ENCODE data around the gene TUT1. TPM values are rescaled to one million over a fixed set of nuclear protein-coding genes. Genes with fewer than 3 reads are reported as not detected.

Gene TUT1
- total and polyA plus RNA-seq, 4 donors = 5.6 to 15.8 (median 13.7) TPM

GRCh38 chr11:62602141-62603071, 11.1 kb upstream of the TUT1 start:
- H3K9ac ChIP-seq (ENCODE audit: low read depth in 1 of 2, low read length in 2 of 2) = no peak overlapping the region
- 29% methylated on average over 96 of the region's 96 CpGs for WGBS

GRCh38 chr11:62601372-62602140, 10.2 kb upstream of the TUT1 start, which contains the start of gene MTA2:
Gene MTA2 (minus strand): TSS chr11:62601865. CDS start chr11:62601450, 415 bp downstream.
- H3K4me3 ChIP-seq (ENCODE audit: low read depth in 1 of 3, low read length in 3 of 3) = peak within 1 kb of the TSS; percentile 82 to 87 (median 87)
- H3K4me1 ChIP-seq (ENCODE audit: control insufficient read depth in 4 of 4, insufficient read depth in 4 of 4, low read length in 3 of 4) = peaks cover 8 to 40% (median 26%) of the 10 kb centered on the region in 4 donors
- peak; percentile 100 for DNase-seq (ENCODE audit: low spot score)
- no peaks in the 10 kb centered on the region for H3K9me3 ChIP-seq (ENCODE audit: control insufficient read depth in 4 of 4, low read length in 3 of 4)
- no peaks in the 10 kb centered on the region for H3K27me3 ChIP-seq (ENCODE audit: control insufficient read depth in 4 of 4, insufficient read depth in 4 of 4, low read length in 3 of 4)
- TF ChIP-seq FOXA1 (IDR thresholded peaks at IDR 0.05) (peak; percentile 21), CTCF (IDR thresholded peaks at IDR 0.05; ENCODE audit: low read depth, low read length, missing input control) (no peak), EGR1 (IDR thresholded peaks at IDR 0.05; ENCODE audit: low read depth in 2 of 2) (peak; percentile 30 to 64), SP1 (IDR thresholded peaks at IDR 0.05) (peak; percentile 51), GABPA (IDR thresholded peaks at IDR 0.05 in 1 of 2, conservative IDR thresholded peaks at IDR 0.05 in 1 of 2) (peak; percentile 67 to 87), HNF4A (conservative IDR thresholded peaks at IDR 0.05) (no peak), ATF3 (IDR thresholded peaks at IDR 0.05) (no peak), HNF4G (IDR thresholded peaks at IDR 0.05) (peak; percentile 92), RAD21 (IDR thresholded peaks at IDR 0.05) (no peak), REST (IDR thresholded peaks at IDR 0.05) (no peak), FOXA2 (IDR thresholded peaks at IDR 0.05) (no peak), JUND (IDR thresholded peaks at IDR 0.05) (no peak), YY1 (IDR thresholded peaks at IDR 0.05) (peak; percentile 36), NR2F2 (IDR thresholded peaks at IDR 0.05) (peak; percentile 50), RXRA (IDR thresholded peaks at IDR 0.05) (no peak), TAF1 (conservative IDR thresholded peaks at IDR 0.05) (no peak)
- TF ChIP-seq, protein P1, sequence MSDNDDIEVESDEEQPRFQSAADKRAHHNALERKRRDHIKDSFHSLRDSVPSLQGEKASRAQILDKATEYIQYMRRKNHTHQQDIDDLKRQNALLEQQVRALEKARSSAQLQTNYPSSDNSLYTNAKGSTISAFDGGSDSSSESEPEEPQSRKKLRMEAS (IDR thresholded peaks at IDR 0.05) = no peak
- TF ChIP-seq, protein P2, sequence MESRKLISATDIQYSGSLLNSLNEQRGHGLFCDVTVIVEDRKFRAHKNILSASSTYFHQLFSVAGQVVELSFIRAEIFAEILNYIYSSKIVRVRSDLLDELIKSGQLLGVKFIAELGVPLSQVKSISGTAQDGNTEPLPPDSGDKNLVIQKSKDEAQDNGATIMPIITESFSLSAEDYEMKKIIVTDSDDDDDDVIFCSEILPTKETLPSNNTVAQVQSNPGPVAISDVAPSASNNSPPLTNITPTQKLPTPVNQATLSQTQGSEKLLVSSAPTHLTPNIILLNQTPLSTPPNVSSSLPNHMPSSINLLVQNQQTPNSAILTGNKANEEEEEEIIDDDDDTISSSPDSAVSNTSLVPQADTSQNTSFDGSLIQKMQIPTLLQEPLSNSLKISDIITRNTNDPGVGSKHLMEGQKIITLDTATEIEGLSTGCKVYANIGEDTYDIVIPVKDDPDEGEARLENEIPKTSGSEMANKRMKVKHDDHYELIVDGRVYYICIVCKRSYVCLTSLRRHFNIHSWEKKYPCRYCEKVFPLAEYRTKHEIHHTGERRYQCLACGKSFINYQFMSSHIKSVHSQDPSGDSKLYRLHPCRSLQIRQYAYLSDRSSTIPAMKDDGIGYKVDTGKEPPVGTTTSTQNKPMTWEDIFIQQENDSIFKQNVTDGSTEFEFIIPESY (IDR thresholded peaks at IDR 0.05) = peak; percentile 94
- H3K9ac ChIP-seq (ENCODE audit: low read depth in 1 of 2, low read length in 2 of 2) = peak within 1 kb of the TSS; percentile 89 to 92
- under 1% methylated on average over 83 of the region's 83 CpGs for WGBS
- H3K36me3 ChIP-seq (ENCODE audit: control insufficient read depth in 4 of 4, insufficient read depth in 3 of 4, low read depth in 1 of 4, low read length in 3 of 4) = peaks cover 4 to 24% (median 15%) of the 10 kb centered on the region in 4 donors
- peak within 1 kb of the TSS; percentile 89 to 90 for H3K27ac ChIP-seq (ENCODE audit: low read depth in 1 of 2, low read length in 2 of 2)

More at GRCh38 chr11:62602141-62603071, 11.1 kb upstream of the TUT1 start:
- peak; percentile 69 for DNase-seq (ENCODE audit: low spot score)
- H3K27me3 ChIP-seq (ENCODE audit: control insufficient read depth in 4 of 4, insufficient read depth in 4 of 4, low read length in 3 of 4) = no peaks in the 10 kb centered on the region
- TF ChIP-seq NR2F2 (IDR thresholded peaks at IDR 0.05) (peak; percentile 2), SP1 (IDR thresholded peaks at IDR 0.05) (peak; percentile 38), GABPA (IDR thresholded peaks at IDR 0.05 in 1 of 2, conservative IDR thresholded peaks at IDR 0.05 in 1 of 2) (no peak)
- H3K9me3 ChIP-seq (ENCODE audit: control insufficient read depth in 4 of 4, low read length in 3 of 4) = no peaks in the 10 kb centered on the region
- peak overlapping the region; percentile 89 to 90 for H3K27ac ChIP-seq (ENCODE audit: low read depth in 1 of 2, low read length in 2 of 2)
- peaks cover 2 to 19% (median 13%) of the 10 kb centered on the region in 4 donors for H3K36me3 ChIP-seq (ENCODE audit: control insufficient read depth in 4 of 4, insufficient read depth in 3 of 4, low read depth in 1 of 4, low read length in 3 of 4)
- H3K4me1 ChIP-seq (ENCODE audit: control insufficient read depth in 4 of 4, insufficient read depth in 4 of 4, low read length in 3 of 4) = peaks cover 10 to 45% (median 30%) of the 10 kb centered on the region in 4 donors
- peak overlapping the region; percentile 42 to 58 (median 48) for H3K4me3 ChIP-seq (ENCODE audit: low read depth in 1 of 3, low read length in 3 of 3)

Data from liver (tissue), 9 donors.